DMS153 treated with DMSO at 0.1 percent for 48 hours (cell line): ENCODE results near the gene ZNF597.

Experiments used
- DNase-seq: peaks from one replicate; lab custom pipeline; 2025; ENCODE audit not compliant: unreplicated experiment; lab: John Stamatoyannopoulos, UW

Gene ZNF597, protein sequence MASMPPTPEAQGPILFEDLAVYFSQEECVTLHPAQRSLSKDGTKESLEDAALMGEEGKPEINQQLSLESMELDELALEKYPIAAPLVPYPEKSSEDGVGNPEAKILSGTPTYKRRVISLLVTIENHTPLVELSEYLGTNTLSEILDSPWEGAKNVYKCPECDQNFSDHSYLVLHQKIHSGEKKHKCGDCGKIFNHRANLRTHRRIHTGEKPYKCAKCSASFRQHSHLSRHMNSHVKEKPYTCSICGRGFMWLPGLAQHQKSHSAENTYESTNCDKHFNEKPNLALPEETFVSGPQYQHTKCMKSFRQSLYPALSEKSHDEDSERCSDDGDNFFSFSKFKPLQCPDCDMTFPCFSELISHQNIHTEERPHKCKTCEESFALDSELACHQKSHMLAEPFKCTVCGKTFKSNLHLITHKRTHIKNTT

DNA sequence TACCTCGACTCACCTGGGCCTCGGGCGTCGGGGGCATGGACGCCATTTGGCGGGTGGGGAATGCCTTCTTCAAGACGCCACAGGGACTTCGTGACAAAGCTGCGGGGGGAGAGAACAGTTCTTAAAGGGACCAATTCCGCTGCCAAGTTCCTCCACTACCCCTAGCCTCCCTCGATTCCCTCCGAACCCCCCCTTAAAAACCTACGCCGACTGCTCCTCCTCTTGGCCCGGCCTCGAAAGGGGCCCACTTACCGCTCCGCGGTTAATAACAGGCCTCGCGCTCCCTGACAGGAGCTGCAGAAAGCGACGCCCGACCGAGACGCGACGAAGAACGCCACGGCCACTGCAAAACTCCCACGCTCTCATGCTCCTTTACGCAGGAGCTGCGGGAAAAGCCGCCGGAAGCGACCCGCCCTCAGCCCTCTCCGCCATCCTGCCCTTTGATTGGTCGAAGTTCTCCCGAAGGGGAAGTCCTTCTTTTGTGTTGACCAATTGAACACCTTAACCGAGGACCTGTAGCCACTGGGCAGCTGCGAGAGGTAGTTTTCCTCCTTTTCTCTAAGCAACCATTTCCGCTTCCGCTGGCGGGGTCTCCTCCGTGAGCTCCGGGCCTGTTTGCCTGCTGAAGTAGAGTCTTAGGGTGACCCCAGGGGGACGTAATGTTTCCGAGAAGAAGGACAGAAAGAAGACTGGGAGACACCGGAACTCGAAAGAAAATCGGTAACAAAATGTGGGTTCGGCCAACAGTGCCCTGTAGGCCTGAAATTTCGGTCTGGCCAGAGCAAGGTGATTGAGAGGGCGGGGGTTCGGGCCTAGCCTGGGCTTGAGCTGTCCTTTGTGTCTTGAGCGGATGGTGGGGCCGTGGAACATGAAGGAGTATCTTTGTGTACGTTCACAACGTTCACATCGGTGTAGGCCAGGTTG lies at the start of gene ZNF597, which contains the start of gene NAA60:
Gene ZNF597 (minus strand): TSS at position 397 of the 924 bp plus-strand sequence. CDS start 351 bp downstream, at position 46.
Gene NAA60 (plus strand): TSS at position 573 of the 924 bp plus-strand sequence. CDS start 32,548 bp downstream, outside the sequence.
- DNase-seq, result peak; percentile 58

DNA sequence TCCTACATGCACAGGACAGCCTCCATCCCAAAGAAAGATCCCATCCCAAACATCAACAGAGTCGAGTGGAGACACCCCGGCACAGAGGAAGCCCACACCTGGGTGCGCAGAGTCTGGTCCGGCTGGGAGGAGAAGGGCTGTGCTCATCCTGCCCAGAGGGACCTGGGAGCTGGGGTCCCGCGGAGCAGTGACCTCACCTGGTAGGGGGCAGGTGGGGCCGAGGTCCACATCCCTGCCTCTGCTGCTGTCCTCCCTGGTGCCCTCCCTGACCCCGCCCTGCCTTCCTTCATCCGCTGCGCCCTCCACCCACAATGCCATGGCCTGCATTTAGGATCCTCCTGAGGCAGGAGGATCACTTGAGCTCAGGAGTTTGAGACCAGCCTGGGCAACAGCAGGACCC lies 49.1 kb upstream of the ZNF597 start:
- no peak for DNase-seq

DNA sequence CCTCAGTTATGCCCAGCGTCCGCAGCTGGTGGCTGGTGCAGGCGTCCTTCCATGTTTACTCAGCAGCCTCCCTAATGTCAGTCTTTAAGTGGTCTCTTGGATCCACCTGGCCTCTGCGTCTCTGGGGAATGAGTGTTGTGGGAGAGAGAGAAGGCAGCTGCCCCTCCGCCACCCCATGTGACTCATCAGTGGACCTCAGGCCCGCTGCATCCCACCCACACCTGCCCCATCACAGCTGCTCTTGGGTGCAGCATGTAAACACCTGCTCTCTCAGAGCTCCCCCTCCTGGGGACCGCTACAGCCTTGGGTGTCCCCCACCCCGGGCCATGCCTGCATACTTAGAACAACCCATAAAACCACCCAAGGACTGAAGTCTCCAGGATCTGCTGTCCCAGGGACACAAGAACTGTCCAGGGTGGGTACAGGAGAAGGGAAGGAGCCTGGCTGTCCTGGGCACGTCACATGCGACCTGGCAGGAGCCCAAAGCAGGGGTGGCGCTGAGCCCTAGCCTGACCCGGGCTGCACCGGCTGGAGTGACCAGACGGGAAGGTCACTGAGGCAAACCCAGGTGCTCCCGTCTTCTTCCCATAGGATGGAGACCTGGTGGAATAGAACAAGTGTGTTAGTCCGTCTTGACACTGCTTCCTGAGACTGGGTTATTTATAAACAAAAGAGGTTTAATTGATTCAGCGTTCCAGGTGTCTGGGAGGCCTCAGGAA lies 47.8 kb upstream of the ZNF597 start:
- DNase-seq, result no peak

DNA sequence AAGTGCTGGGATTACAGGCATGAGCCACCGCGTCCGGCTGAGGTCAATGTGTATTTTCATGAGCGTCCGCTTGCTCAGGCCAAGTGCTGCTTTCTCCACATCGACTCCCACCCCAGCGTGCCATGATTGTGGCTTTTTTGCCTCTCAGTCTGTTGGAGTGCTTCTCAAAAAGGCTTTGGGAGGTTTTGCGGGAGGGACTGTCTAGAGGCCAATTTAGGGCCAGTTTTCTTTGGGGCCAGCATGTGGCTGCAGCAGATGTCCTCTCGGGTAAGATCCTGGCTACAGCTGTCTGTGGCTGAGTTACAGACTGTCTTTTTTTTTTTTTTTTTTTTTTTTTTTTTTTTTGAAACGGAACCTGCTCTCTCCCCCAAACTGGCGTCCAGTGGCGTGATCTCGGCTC lies 45.5 kb upstream of the ZNF597 start:
- no peak for DNase-seq

DNA sequence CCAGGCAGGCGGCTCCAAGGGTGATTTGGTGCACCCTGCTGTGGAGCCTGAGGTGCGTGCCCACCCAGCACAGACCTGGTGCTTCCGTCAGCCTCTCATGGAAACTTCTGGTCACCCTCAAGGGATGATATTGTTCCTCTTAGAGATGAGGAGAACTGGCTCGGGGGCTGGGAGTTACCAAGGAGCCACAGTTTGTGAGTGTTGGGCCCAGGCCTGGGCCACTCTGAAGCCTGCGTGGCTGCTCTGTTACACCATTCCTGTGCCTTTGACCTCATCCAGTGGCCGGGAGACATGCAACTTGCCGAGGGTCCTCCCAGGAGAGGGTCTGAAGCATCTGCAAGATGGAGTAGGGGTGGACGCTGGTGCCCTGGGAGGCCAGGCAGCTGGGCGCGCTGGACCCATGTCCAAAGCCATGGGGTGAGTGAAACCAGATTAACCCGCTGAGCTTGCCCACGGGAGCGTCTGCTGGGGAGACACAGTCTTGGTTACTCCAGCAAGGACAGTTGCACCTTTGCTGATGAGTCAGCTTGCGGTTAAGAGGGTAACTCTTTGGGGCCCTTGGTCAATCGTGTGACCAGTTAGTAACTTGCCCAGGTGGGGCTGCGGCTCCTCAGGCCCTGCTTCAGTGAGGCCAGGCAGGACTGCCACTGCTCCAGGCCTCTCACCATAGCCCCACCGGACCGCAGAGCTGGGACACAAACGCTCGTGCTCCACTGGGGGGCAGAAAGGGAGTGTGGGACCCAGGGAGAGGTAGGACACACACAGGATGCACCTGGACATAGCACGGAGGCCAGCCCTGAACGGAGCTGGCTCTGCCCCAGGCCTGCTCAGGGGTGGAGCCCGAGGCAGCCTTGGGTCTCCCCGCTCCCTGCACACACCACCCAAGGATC lies 44.5 kb upstream of the ZNF597 start:
- DNase-seq, result no peak

DNA sequence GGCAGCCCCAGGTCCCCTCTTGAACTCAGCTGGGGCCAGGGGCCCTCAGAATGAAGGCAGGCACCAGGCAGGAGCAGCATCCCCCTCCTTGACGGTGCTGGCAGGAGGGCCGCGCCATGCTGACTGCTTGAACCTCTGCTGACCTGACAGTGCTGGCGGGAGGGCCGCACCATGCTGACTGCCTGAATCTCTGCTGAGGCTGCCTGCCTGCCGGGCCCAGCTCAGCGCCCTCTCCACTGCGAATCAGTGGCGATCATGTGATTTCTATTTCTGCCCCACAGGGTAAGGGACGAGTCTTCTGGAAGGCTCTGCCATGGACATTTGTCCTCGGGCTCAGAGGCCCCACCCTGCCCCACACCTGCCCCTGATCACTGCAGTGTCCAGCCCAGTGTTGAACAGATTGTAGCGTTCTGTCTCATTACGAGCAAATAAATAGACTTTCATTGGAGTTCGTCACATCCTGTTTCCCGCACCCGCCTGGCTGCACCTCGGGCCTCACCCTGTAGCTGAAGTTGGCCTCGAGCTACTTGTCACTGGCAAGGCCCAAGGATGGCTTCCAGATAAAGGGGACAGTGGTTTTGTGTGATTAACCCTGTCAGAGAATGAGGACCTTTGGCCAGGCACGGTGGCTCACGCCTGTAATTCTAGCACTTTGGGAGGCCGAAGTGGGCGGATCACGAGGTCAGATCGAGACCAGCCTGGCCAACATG lies 43.4 kb upstream of the ZNF597 start:
- no peak for DNase-seq

DNA sequence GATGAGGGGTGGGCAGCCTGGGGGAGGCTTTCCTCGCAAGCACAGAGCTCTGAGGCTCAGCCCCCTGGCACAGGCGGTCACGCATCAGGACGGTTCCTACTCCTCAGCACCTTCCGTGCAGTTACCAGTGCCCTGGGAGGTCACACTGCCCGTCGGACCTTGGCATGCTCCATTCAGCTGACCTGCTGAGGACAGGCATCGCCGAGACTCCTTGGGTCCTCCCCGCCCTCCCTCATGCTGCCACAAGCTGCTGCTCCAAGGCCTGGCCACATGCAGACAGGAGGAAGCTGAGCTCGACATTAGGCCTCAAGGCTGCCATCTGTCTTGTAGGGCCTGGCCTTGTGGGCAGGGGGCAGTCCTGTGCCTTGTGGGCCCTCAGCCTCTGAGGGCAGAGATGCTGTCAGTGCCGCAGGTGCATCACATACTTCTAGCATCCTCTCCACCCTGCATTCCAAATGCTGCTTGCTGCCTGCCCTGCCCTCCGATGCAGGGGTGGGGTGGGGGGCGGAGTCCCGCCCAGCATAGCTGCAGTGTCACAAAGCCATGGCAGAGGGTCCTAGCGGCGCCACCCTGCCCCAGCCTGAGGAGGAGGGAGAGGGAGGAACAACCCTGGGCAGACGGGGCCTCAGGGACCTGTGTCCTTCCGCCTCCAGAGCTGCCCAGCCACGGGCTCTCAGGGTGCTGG lies 42.7 kb upstream of the ZNF597 start:
- DNase-seq, result no peak

DNA sequence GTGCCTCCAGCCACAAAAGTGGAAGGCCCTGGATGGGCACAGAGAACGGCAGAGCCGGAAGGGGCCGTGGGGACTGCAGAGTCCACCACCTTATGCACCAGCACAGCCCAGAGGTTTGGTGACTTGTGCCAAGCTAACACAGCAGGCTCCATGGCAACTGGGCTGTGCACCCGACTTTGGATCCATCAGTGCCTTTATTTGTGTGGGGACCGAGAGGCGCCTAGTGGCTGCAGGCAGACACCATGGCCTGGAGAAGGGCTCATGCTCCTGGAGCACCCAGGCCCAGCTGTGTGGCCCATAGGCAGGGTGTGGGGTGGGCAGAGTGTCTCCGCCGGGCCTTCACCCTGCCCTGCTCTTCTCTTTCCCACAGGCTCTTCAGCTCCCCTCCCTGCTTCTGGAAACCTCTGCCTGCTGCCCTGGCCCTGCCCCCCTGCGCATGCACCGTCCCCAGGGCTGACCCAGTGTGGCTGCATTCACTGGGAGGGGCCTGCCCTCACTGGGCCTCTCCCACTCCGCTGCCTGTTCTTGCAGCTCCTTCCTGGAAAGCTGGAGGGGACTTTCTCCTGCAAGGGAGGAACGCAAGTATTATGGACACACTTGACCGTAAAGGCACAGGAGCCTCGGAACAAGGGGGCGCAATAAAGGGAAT lies 41.9 kb upstream of the ZNF597 start:
- no peak for DNase-seq

DNA sequence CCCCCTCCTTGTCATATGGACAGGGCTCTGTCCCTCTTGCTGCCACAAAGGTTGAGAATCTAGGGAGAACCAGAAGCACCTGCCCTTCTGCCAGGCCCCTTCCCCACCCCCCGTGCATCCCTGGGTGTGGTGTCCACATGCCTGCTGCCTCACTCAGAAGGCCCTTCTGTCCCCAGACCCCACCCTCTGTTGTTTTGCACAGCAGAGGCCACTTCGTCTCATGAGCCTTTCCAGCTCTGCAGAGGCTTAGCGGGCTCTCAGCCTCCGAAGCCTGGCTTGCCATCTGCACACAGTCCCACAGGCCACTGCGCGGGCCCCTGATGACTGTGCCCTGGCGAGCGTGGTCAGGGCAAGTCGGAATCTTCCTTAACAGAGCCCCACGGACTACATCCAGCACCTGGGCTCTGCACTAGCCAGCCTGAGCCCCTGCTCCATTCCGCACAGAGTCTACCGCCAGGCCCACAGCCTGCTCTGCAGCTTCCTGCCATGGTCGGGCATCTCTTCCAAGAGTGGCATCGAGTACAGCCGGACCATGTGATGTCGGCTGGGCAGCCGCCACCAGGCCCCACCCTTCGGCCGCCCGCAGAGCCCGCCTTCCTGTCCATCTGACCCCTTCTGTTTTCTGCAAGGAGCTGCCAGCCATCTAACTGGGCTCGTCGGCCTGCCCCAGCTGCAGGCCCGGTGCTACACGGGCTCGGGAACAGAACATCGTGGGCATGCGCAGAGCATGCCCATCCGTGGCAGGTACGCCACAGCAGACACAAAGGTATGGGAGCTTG lies 41.2 kb upstream of the ZNF597 start:
- no peak for DNase-seq

DNA sequence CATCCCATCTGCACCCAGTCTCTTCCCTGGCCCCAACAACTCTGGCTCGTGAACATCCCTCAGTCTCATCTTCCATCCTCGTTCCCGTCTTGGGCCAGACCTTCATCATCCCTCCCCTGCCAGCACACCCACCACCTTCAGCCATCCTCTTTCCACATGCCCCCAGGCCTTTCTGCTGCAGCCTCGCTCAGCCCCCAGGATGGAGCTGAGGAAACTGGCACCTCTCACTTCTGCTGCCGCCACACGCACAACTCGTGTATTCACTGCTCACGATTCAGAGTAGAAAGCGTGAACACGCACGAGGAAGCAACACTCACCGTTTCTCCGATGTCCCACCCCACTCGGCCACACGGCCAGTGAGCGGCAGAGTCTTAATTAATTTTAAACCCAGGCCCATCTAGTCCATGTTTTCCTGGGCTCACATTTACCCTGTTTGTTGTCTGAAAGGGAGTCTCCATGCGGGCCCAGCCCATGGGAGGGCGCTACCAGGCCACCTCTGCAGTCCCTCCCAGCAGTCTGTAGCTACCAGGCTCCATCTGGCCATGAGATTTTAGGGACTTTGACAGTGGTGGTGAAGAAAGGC lies 39.4 kb upstream of the ZNF597 start:
- no peak for DNase-seq

DNA sequence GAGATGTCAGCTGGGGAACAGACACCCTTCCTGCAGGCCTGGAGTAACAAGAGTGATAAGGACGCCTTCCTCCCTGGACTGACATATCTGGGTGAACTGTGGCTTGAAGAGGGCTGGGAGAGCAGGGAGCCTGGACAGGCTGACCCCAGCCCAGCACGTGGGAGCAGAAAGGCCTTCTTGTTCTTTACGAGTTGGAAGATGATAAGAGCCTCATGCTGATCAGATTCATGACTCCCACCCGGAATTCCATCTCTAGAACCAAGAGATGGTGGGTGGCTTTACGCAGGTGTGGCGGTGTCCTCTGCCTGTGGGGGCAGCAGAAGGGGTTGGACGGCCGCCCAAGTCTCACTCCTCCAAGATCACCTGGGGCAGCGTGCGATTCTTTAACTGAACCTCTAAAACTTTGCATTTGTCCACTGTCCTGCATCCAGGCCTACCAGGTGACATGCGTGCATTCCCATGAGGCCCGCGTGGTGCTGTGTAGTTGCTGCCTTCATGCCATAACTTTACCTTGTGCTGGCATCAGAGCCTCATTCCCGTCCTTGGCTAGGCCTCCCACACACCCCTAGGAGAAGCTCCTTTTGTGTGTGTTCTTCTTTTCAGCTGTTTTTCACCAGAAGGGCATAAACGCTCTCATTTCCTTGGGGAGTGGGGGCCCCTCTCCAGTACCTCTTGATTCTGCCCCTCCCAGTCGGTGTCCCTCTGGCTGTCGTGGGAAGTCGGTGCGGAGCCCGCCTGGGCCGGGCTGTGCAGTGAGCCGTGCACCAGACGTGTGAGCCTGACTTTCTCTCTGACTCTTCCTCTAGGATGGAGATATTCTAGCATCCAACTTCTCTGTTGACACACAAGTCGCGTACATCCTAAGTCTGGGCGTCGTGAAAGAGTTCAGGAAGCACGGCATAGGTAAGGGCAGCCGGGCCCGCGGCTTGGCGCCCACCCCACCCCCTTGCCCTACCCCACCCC lies 38.7 kb upstream of the ZNF597 start:
- no peak for DNase-seq

DNA sequence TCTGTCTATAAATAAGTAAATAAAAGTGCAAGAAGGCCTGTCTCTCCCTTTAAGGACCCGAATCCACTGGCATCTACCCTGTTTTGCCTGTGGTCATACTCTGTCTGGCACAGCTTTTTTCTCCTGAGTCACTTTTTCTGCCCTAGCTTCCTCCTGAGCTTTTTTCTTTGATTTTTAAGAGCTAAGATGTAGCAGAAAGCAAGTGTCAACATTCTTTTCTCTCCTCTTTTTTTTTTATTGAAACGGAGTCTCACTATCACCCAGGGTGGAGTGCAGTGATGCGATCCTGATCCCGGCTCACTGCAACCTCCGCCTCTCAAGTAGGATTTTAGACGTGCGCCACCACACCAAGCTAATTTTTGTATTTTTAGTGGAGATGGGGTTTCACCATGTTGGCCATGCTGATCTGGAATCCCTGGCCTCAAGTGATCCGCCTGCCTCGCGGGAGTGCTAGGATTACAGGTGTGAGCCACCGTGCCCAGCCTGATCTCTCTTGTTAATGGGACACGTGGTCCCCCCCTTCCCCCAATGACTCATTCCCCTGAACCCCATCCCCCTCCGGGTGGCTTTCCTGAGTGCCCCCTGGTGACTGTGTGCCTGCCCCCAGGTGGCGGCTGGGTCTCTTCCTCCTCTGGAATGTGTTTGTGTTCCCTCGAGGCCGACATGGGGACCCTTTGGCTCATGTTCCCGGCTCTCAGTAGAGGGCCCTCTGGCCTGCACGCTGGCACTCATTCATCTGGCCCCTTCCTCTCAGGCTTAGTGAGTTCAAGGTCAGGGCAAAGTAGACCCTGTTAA lies 37.8 kb upstream of the ZNF597 start:
- no peak for DNase-seq

DNA sequence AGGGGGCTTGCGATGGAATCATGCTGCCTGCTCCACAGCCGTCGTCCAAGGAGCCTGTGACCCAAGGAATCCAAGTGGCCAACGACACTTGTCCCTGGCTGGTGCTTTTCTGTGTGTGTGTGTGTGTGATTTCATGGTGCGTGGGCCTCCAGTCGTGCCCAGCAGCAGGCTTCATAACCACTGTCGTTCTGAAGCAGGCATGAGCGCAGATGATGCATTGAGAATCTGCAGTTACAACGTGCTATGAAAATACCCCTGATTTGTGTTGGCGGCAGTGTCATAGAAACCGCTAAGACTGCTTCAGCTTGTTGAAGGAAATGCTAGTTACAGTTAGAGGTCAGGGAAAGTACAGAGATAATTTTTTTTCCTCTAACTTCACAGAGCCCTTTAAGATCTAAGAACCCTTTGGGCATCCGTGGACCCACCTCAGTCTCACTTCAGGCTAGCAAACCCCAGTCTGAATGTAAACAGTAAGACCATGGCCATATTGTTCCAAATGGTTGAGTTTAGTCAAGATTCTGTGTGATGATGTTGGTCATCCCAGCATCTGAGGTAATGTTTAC lies 36.4 kb upstream of the ZNF597 start:
- no peak for DNase-seq

DNA sequence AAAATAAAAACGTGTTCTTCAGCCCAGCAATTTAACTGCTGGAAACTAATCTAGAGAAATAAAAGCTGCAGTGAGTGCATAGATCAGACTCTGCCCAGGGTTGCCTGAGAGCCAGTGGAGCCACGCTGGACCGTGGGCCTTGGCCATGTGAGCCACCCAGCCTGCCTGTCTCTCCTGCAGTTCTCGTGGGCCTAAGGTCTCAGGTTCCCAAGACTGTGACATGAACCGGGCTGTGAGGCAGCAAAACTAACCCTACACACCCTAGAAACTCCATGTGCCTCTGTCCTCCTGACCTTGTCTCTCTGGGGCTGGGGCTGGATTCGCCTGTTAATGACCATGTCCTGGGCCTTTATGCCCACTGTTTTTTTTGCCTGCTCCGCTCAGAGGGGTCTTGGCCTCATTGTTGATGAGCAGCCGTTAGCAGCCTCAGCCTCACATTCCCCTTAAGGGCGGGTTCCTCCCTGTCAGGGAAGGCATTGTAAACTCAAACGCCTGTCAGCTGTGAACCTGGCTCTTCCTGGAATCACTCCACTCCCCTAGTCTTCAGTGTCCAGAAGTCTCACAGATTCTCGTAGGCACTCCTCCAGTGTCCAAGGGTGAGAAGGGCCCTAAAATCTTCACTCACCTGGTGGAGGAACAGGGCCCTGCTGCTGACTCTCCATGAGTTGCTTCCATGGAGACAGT lies 35.1 kb upstream of the ZNF597 start:
- no peak for DNase-seq

DNA sequence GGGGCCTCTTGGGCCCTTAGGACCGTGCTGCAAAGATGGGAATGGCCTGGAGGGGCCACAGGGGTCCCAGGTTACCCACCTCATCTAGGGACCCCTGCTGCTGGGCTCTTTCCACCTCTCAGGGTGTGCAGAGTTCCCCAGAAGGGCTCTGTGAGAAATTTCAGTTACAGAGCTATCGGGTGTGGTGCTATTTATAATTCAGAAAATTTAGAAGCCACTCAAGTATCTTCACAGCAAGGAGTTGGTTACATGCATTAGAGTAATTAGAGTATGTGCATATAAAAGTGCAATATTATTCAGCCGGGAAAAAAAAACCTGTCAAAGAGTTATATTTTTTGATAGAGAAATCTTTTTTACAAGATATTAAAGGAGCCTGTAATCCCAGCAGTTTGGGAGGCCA lies 33.1 kb upstream of the ZNF597 start:
- DNase-seq, result no peak
